DOHH2 (cell line): ENCODE measurements around the gene ISL2.

Experiments used
- H3F3A ChIP-seq: fragments of 200-600 bp; sonication (generic), shearing (Covaris generic); 2 replicates; pipeline ENCODE4 v1.6.0; 2016; ENCODE audit warnings: antibody characterized with exemption, mild to moderate bottlenecking; ENCODE audit not compliant: control insufficient read depth, insufficient read depth
- H3K27ac ChIP-seq: fragments of 200-600 bp; sonication (generic); 2 replicates; pipeline ENCODE4 v1.5.1; 2014; ENCODE audit warnings: low read depth, mild to moderate bottlenecking, low read length, moderate library complexity
- H3K27me3 ChIP-seq: fragments of 200-600 bp; sonication (generic); 2 replicates; pipeline ENCODE4 v1.6.1; 2014; ENCODE audit warnings: mild to moderate bottlenecking, low read length, mixed read lengths; ENCODE audit not compliant: control insufficient read depth
- H3K36me3 ChIP-seq: fragments of 200-600 bp; sonication (generic); 2 replicates; pipeline ENCODE4 v1.6.1; 2014; ENCODE audit warnings: mild to moderate bottlenecking, low read length, moderate library complexity, mixed read lengths; ENCODE audit not compliant: control insufficient read depth
- H3K4me1 ChIP-seq: fragments of 200-600 bp; sonication (generic); 2 replicates; pipeline ENCODE4 v1.6.1; 2014; ENCODE audit warnings: mild to moderate bottlenecking, low read length, mixed read lengths; ENCODE audit not compliant: control insufficient read depth
- H3K4me2 ChIP-seq: fragments of 200-600 bp; sonication (generic); 2 replicates; pipeline ENCODE4 v1.6.0; 2014; ENCODE audit warnings: mild to moderate bottlenecking, low read length, moderate library complexity
- H3K4me3 ChIP-seq: fragments of 200-600 bp; sonication (generic); 2 replicates; pipeline ENCODE4 v1.5.1; 2014; ENCODE audit warnings: mild to moderate bottlenecking, low read length, mixed read lengths
- H3K79me2 ChIP-seq: fragments of 200-600 bp; sonication (generic); 2 replicates; pipeline ENCODE4 v1.6.1; 2014; ENCODE audit warnings: mild to moderate bottlenecking, low read length, mixed read lengths; ENCODE audit not compliant: control insufficient read depth
- H3K9me2 ChIP-seq: fragments of 200-600 bp; sonication (generic); replicated peaks from 2 replicates; pipeline ENCODE4 v1.6.1; 2014; ENCODE audit warnings: mild to moderate bottlenecking, low read length, mixed read lengths; ENCODE audit not compliant: control insufficient read depth
- H3K9me3 ChIP-seq: fragments of 200-600 bp; sonication (generic); 2 replicates; pipeline ENCODE4 v1.6.1; 2014; ENCODE audit warnings: antibody characterized with exemption, low read length, mixed read lengths; ENCODE audit not compliant: control insufficient read depth, insufficient read depth
- H4K20me1 ChIP-seq: fragments of 200-600 bp; sonication (generic); 2 replicates; pipeline ENCODE4 v1.6.0; 2014; ENCODE audit warnings: low read depth, mild to moderate bottlenecking, antibody characterized with exemption, low read length, moderate library complexity; ENCODE audit not compliant: control insufficient read depth, insufficient read depth
- CTCF ChIP-seq: fragments of 200-600 bp; sonication (generic); IDR thresholded peaks from one replicate; pipeline ENCODE4 v1.5.1; 2014; ENCODE audit warnings: antibody characterized with exemption, mild to moderate bottlenecking, low read depth, low read length; ENCODE audit not compliant: poor library complexity, severe bottlenecking
- EZH2phosphoT487 ChIP-seq: fragments of 200-600 bp; sonication (generic); IDR thresholded peaks from 2 replicates; pipeline ENCODE4 v1.6.1; 2017; ENCODE audit warnings: borderline replicate concordance, mild to moderate bottlenecking, antibody characterized with exemption, low read length, moderate library complexity, mixed read lengths

The ISL2 gene

GRCh38 chr15:76347482-76348055 is 11.0 kb downstream of the ISL2 start:
- no peak overlapping the region for H3K27ac ChIP-seq
- no peaks in the 10 kb centered on the region for H3K79me2 ChIP-seq

GRCh38 chr15:76349301-76350070 is 12.9 kb downstream of the ISL2 start:
- H3F3A ChIP-seq, result peaks cover under 1% of the 10 kb centered on the region; the same call in 1 of the 2 replicates
- peaks cover 10% of the 10 kb centered on the region; the same call in 1 of the 2 replicates for H3K27me3 ChIP-seq
- H4K20me1 ChIP-seq, result no peaks in the 10 kb centered on the region
- no peaks in the 10 kb centered on the region for H3K36me3 ChIP-seq
- no peaks in the 10 kb centered on the region for H3K9me3 ChIP-seq
- H3K4me3 ChIP-seq, result no peak overlapping the region
- TF ChIP-seq EZH2phosphoT487, result no peak
- TF ChIP-seq CTCF, result no peak
- no peak overlapping the region for H3K4me2 ChIP-seq
- no peak overlapping the region for H3K27ac ChIP-seq
- no peaks in the 10 kb centered on the region for H3K79me2 ChIP-seq
- no peaks in the 10 kb centered on the region for H3K9me2 ChIP-seq
- H3K4me1 ChIP-seq, result peaks cover 6% of the 10 kb centered on the region; the same call in 1 of the 2 replicates

More at GRCh38 chr15:76347482-76348055, 11.0 kb downstream of the ISL2 start:
- no peaks in the 10 kb centered on the region for H4K20me1 ChIP-seq
- H3K36me3 ChIP-seq, result no peaks in the 10 kb centered on the region; the same call in 1 of the 2 replicates
- H3K4me2 ChIP-seq, result no peak overlapping the region
- H3K4me1 ChIP-seq, result peaks cover 6% of the 10 kb centered on the region; the same call in 1 of the 2 replicates
- H3K9me2 ChIP-seq, result no peaks in the 10 kb centered on the region
- H3F3A ChIP-seq, result peaks cover 7% of the 10 kb centered on the region; the same call in 1 of the 2 replicates
- peaks cover 10% of the 10 kb centered on the region; the same call in 1 of the 2 replicates for H3K27me3 ChIP-seq
- no peak overlapping the region for H3K4me3 ChIP-seq
- H3K9me3 ChIP-seq, result no peaks in the 10 kb centered on the region
- TF ChIP-seq EZH2phosphoT487 (no peak), CTCF (no peak)

- Histone ChIP-seq H3K4me1 (no peaks in the 10 kb centered on the region), H3K79me2 (no peaks in the 10 kb centered on the region), H3K9me2 (no peaks in the 10 kb centered on the region), H3K4me2 (no peak overlapping the region), H3K9me3 (no peaks in the 10 kb centered on the region), H3K27ac (no peak overlapping the region), H3K4me3 (no peak overlapping the region), H3K36me3 (no peaks in the 10 kb centered on the region), H3F3A (no peaks in the 10 kb centered on the region), H4K20me1 (no peaks in the 10 kb centered on the region), H3K27me3 (0 out of 2 replicates have a peak, but pooled peaks cover 4% of the 10 kb centered on the region)
- no peak for TF ChIP-seq EZH2phosphoT487
Observed at GRCh38 chr15:76353023-76353577, 16.5 kb downstream of the ISL2 start.

GRCh38 chr15:76353903-76354302 is 17.3 kb downstream of the ISL2 start:
- H3K9me3 ChIP-seq, result no peaks in the 10 kb centered on the region
- H3K27ac ChIP-seq, result no peak overlapping the region
- H3F3A ChIP-seq, result no peaks in the 10 kb centered on the region
- H3K4me1 ChIP-seq, result no peaks in the 10 kb centered on the region
- H3K79me2 ChIP-seq, result no peaks in the 10 kb centered on the region
- no peaks in the 10 kb centered on the region for H4K20me1 ChIP-seq
- H3K4me3 ChIP-seq, result no peak overlapping the region
- no peak for TF ChIP-seq CTCF
- TF ChIP-seq EZH2phosphoT487, result no peak
- no peaks in the 10 kb centered on the region for H3K36me3 ChIP-seq
- H3K27me3 ChIP-seq, result 0 out of 2 replicates have a peak, but pooled peaks cover 4% of the 10 kb centered on the region
- no peaks in the 10 kb centered on the region for H3K9me2 ChIP-seq
- no peak overlapping the region for H3K4me2 ChIP-seq
